K562 (cell line): ENCODE measurements around the gene BLTP2. TPM values are rescaled to one million over a fixed set of nuclear protein-coding genes. Genes with fewer than 3 reads are reported as not detected.

Source experiments
- ARID4B ChIP-seq: sonication (generic); formaldehyde crosslinking; IDR thresholded peaks from 2 replicates; pipeline ENCODE4 v1.8.0; 2022; ENCODE audit warnings: mild to moderate bottlenecking, missing genetic modification reagents
- C11orf30 ChIP-seq: fragments of 450-650 bp; IDR thresholded peaks from 2 replicates; pipeline ENCODE4 v1.6.1; 2016; ENCODE audit warnings: low read depth, mild to moderate bottlenecking
- CXXC5 ChIP-seq: fragments of 250-450 bp; sonication (Bioruptor Pico); IDR thresholded peaks from 2 replicates; pipeline ENCODE4 v1.8.0; 2022; ENCODE audit warnings: inconsistent platforms, mild to moderate bottlenecking, moderate library complexity
- FOXM1 ChIP-seq, 2 experiments: fragments of 450-650 bp in 1 of 2; sonication (generic) in 1 of 2; formaldehyde crosslinking in 1 of 2; IDR thresholded peaks; 2 replicates each; pipeline versions ENCODE4 v1.6.1 to v1.9.0; 2017 to 2022; ENCODE audit warnings: low read depth in 2 of 2, mild to moderate bottlenecking in 2 of 2, missing genetic modification reagents in 1 of 2, moderate library complexity in 1 of 2
- GABPB1 ChIP-seq: sonication (generic); formaldehyde crosslinking; IDR thresholded peaks from 2 replicates; pipeline ENCODE4 v1.8.0; 2022; ENCODE audit warnings: mild to moderate bottlenecking, missing genetic modification reagents
- KLF6 ChIP-seq: fragments of 250-450 bp; sonication (Bioruptor Pico); IDR thresholded peaks from 2 replicates; pipeline ENCODE4 v1.4.0; 2020; ENCODE audit warnings: mild to moderate bottlenecking, moderate library complexity, borderline replicate concordance
- PHF20 ChIP-seq: fragments of 450-650 bp; IDR thresholded peaks from 2 replicates; pipeline ENCODE4 v1.6.1; 2018; ENCODE audit not compliant: partially characterized antibody
- PHF8 ChIP-seq: fragments of 200-600 bp; sonication (generic); IDR thresholded peaks from 2 replicates; pipeline ENCODE4 v1.6.1; 2012; ENCODE audit warnings: mixed run types, mild to moderate bottlenecking, inconsistent platforms, low read length, moderate library complexity, borderline replicate concordance
- POLR2G ChIP-seq: fragments of 200-400 bp; formaldehyde crosslinking; IDR thresholded peaks from 2 replicates; pipeline ENCODE4 v1.6.1; 2017; ENCODE audit warnings: low read depth, mild to moderate bottlenecking, antibody characterized with exemption, low read length, moderate library complexity
- RCOR1 ChIP-seq, 2 experiments: IDR thresholded peaks; 2 replicates each; pipeline ENCODE4 v1.6.1; 2012; ENCODE audit warnings: low read depth in 2 of 2, low read length in 2 of 2, borderline replicate concordance in 1 of 2, improper control_type of control experiment in 1 of 2
- RREB1 ChIP-seq: fragments of 250-450 bp; sonication (Bioruptor Pico); IDR thresholded peaks from 2 replicates; pipeline ENCODE4 v1.4.0; 2020
- SMAD3 ChIP-seq: fragments of 450-650 bp; formaldehyde crosslinking; conservative IDR thresholded peaks from 2 replicates; pipeline ENCODE4 v1.4.0; 2020; ENCODE audit warnings: mild to moderate bottlenecking
- SMARCA4 ChIP-seq: fragments of 450-650 bp; IDR thresholded peaks from 2 replicates; pipeline ENCODE4 v1.6.1; 2016
- SP1 ChIP-seq: sonication (generic); formaldehyde crosslinking; IDR thresholded peaks from 2 replicates; pipeline ENCODE4 v1.8.1; 2022; ENCODE audit warnings: mild to moderate bottlenecking, missing genetic modification reagents
- TAF1 ChIP-seq: IDR thresholded peaks from 2 replicates; pipeline ENCODE4 v1.6.1; 2011; ENCODE audit warnings: mild to moderate bottlenecking, low read length, moderate library complexity; ENCODE audit not compliant: insufficient read depth, control insufficient read depth, severe bottlenecking; ENCODE audit errors: extremely low read depth
- TEAD4 ChIP-seq, 2 experiments: sonication (generic) in 1 of 2; formaldehyde crosslinking in 1 of 2; IDR thresholded peaks; 2 replicates each; pipeline versions ENCODE4 v1.6.1 to v1.8.0; 2012 to 2022; ENCODE audit warnings: borderline replicate concordance in 1 of 2, inconsistent platforms in 1 of 2, low read length in 1 of 2, mild to moderate bottlenecking in 1 of 2, missing genetic modification reagents in 1 of 2
- polyA plus RNA-seq, 8 experiments: library from polyadenylated mRNA; depleted of rRNA in 4 of 8; stranded (reverse) in 5 of 8; unstranded in 3 of 8; fragments of >200 nt; fragmentation: Nextera tagmentation in 2 of 8; fragmentation: Illumina TruSeq in 1 of 8; extraction: Ambion mirVana in 2 of 8; extraction: Trizol in 1 of 8; gene quantifications; 2 replicates each; pipeline versions ENCODE4 v1.2.1 to v1.2.3, GENCODE V29; 2011 to 2014; ENCODE audit warnings: inconsistent platforms in 1 of 8, missing spikeins in 1 of 8
- total RNA-seq, 7 experiments: library from RNA; depleted of rRNA in 6 of 7; stranded (reverse); fragments of >200 nt in 6 of 7; fragmentation: Illumina TruSeq in 2 of 7; extraction: Trizol in 2 of 7; gene quantifications; 2 replicates each; pipeline versions ENCODE4 v1.2.1 to v1.2.3, GENCODE V29; 2011 to 2021; ENCODE audit warnings: low replicate concordance in 1 of 7

BLTP2 gene
- total and polyA plus RNA-seq, 9 of the 15 experiments (the other 6 are each of a cell fraction or from before 2014, with no cell fraction given): 14.7 to 174 (median 103) TPM

GRCh38 chr17:28644787-28645575 is at the start of gene BLTP2 (continued):
- TF ChIP-seq ARID4B (CRISPR knock-in tag): peak; percentile 67; the same call in 1 of the 2 replicates
- TF ChIP-seq TAF1: peak; percentile 86
- TF ChIP-seq PHF20: peak; percentile 89
- TF ChIP-seq RCOR1 (IDR thresholded peaks at IDR 0.05; ENCODE audit: borderline replicate concordance in 1 of 2, low read depth in 2 of 2, low read length in 2 of 2): peak in 1 of 2 experiments; percentile 63; a peak in 2 of 4 replicates
- peak; percentile 43; the same call in 1 of the 2 replicates for TF ChIP-seq RREB1 (CRISPR knock-in tag)
- TF ChIP-seq CXXC5 (CRISPR knock-in tag): peak; percentile 100
- TF ChIP-seq SMARCA4: no peak; the same call in 1 of the 2 replicates
- peak; percentile 88 for TF ChIP-seq GABPB1 (CRISPR knock-in tag)
- TF ChIP-seq SP1 (CRISPR knock-in tag): peak; percentile 86
- TF ChIP-seq PHF8: peak; percentile 83; the same call in 1 of the 2 replicates
- TF ChIP-seq KLF6 (CRISPR knock-in tag): peak; percentile 89; the same call in 1 of the 2 replicates
- no peak; the same call in 1 of the 2 replicates for TF ChIP-seq TEAD4 (IDR thresholded peaks at IDR 0.05; ENCODE audit: low read length)
- no peak for TF ChIP-seq TEAD4 (CRISPR knock-in tag; IDR thresholded peaks at IDR 0.05; ENCODE audit: borderline replicate concordance)
- 0 out of 2 replicates have a peak, but pooled peaks have one; percentile 41 for TF ChIP-seq SMAD3 (CRISPR knock-in tag)
- TF ChIP-seq POLR2G: peak; percentile 94
- TF ChIP-seq C11orf30: peak; percentile 86
- TF ChIP-seq FOXM1 (IDR thresholded peaks at IDR 0.05; ENCODE audit: low read depth): peak; percentile 21; the same call in 1 of the 2 replicates
- no peak for TF ChIP-seq FOXM1 (CRISPR knock-in tag; IDR thresholded peaks at IDR 0.05; ENCODE audit: low read depth)
